ENCODE results near the gene NFASC. TPM values are rescaled to one million over a fixed set of nuclear protein-coding genes. Genes with fewer than 3 reads are reported as not detected.

Gene NFASC
- total and polyA plus RNA-seq, 2 experiments from 2014 or later = 46.3 to 54.7 TPM

GRCh38 chr1:204983136-204983535 lies 112.5 kb downstream of the NFASC start:
- in situ Hi-C loops (cut with MboI) = no loop called here
- DNase-seq = no peak

GRCh38 chr1:204983881-204984280 lies 113.2 kb downstream of the NFASC start:
- Histone ChIP-seq H3K9me2 (ENCODE audit: insufficient read depth) (no peaks in the 10 kb centered on the region), H3K36me3 (ENCODE audit: low read depth) (peaks cover 32% of the 10 kb centered on the region; the same call in 1 of the 2 replicates), H3K4me2 (ENCODE audit: unreplicated experiment) (no peak overlapping the region), H2AFZ (no peak overlapping the region), H3F3A (ENCODE audit: insufficient read depth) (no peaks in the 10 kb centered on the region), H3K4me1 (ENCODE audit: insufficient read depth) (no peaks in the 10 kb centered on the region), H3K9me3 (ENCODE audit: low read depth) (no peaks in the 10 kb centered on the region), H3K79me2 (ENCODE audit: insufficient read depth) (no peaks in the 10 kb centered on the region), H3K27me3 (replicated peaks; ENCODE audit: insufficient read depth) (no peaks in the 10 kb centered on the region), H3K27ac (no peak overlapping the region), H4K20me1 (ENCODE audit: insufficient read depth) (no peaks in the 10 kb centered on the region), H3K9ac (no peak overlapping the region), H3K4me3 (no peak overlapping the region)
- no peak for TF ChIP-seq EZH2 (IDR thresholded peaks at IDR 0.05; ENCODE audit: insufficient read depth, poor library complexity, severe bottlenecking)
- TF ChIP-seq EZH2phosphoT487 (IDR thresholded peaks at IDR 0.05; ENCODE audit: insufficient read depth, low read depth) = no peak
- in situ Hi-C loops (cut with MboI) = no loop called here
- 91 to 95% methylated on average over 10 of the region's 10 CpGs for WGBS, 2 experiments (ENCODE audit: low coverage in 1 of 2, low lambda C conversion rate in 2 of 2, missing lambda C conversion rate in 2 of 2)
- DNase-seq = no peak

More at GRCh38 chr1:204983136-204983535, 112.5 kb downstream of the NFASC start:
- H3K9me3 ChIP-seq (ENCODE audit: low read depth) = no peaks in the 10 kb centered on the region
- no peaks in the 10 kb centered on the region for H3F3A ChIP-seq (ENCODE audit: insufficient read depth)
- no peaks in the 10 kb centered on the region for H3K4me1 ChIP-seq (ENCODE audit: insufficient read depth)
- no peak overlapping the region for H3K9ac ChIP-seq
- WGBS, 2 experiments (ENCODE audit: low coverage in 1 of 2, low lambda C conversion rate in 2 of 2, missing lambda C conversion rate in 2 of 2) = 71 to 77% methylated on average over 10 to 11 of the region's 11 CpGs
- no peaks in the 10 kb centered on the region for H3K27me3 ChIP-seq (replicated peaks; ENCODE audit: insufficient read depth)
- H3K4me3 ChIP-seq = no peak overlapping the region
- no peak for TF ChIP-seq EZH2phosphoT487 (IDR thresholded peaks at IDR 0.05; ENCODE audit: insufficient read depth, low read depth)
- TF ChIP-seq EZH2 (IDR thresholded peaks at IDR 0.05; ENCODE audit: insufficient read depth, poor library complexity, severe bottlenecking) = no peak
- no peak overlapping the region for H2AFZ ChIP-seq
- H3K4me2 ChIP-seq (ENCODE audit: unreplicated experiment) = no peak overlapping the region
- no peaks in the 10 kb centered on the region for H4K20me1 ChIP-seq (ENCODE audit: insufficient read depth)
- H3K79me2 ChIP-seq (ENCODE audit: insufficient read depth) = no peaks in the 10 kb centered on the region
- no peak overlapping the region for H3K27ac ChIP-seq
- H3K36me3 ChIP-seq (ENCODE audit: low read depth) = peaks cover 24% of the 10 kb centered on the region; the same call in 1 of the 2 replicates
- no peaks in the 10 kb centered on the region for H3K9me2 ChIP-seq (ENCODE audit: insufficient read depth)

- H3K9ac ChIP-seq = no peak overlapping the region
- no peaks in the 10 kb centered on the region for H4K20me1 ChIP-seq (ENCODE audit: insufficient read depth)
Measured at GRCh38 chr1:204984499-204984898, 113.8 kb downstream of the NFASC start.

GRCh38 chr1:204986181-204986580 lies 115.5 kb downstream of the NFASC start:
- Histone ChIP-seq H3K9me3 (ENCODE audit: low read depth) (no peaks in the 10 kb centered on the region), H4K20me1 (ENCODE audit: insufficient read depth) (no peaks in the 10 kb centered on the region), H3K9me2 (ENCODE audit: insufficient read depth) (no peaks in the 10 kb centered on the region), H3K27me3 (replicated peaks; ENCODE audit: insufficient read depth) (no peaks in the 10 kb centered on the region), H3K4me3 (no peak overlapping the region), H3K79me2 (ENCODE audit: insufficient read depth) (no peaks in the 10 kb centered on the region), H3K4me2 (ENCODE audit: unreplicated experiment) (no peak overlapping the region), H3K9ac (no peak overlapping the region), H3F3A (ENCODE audit: insufficient read depth) (no peaks in the 10 kb centered on the region), H3K36me3 (ENCODE audit: low read depth) (peaks cover 30% of the 10 kb centered on the region; the same call in 1 of the 2 replicates), H3K4me1 (ENCODE audit: insufficient read depth) (no peaks in the 10 kb centered on the region), H3K27ac (no peak overlapping the region), H2AFZ (no peak overlapping the region)
- 82 to 83% methylated on average over 17 of the region's 17 CpGs for WGBS, 2 experiments (ENCODE audit: low coverage in 1 of 2, low lambda C conversion rate in 2 of 2, missing lambda C conversion rate in 2 of 2)
- in situ Hi-C loops (cut with MboI) = no loop called here
- DNase-seq = no peak
- TF ChIP-seq EZH2 (IDR thresholded peaks at IDR 0.05; ENCODE audit: insufficient read depth, poor library complexity, severe bottlenecking) (no peak), EZH2phosphoT487 (IDR thresholded peaks at IDR 0.05; ENCODE audit: insufficient read depth, low read depth) (no peak)

More at GRCh38 chr1:204984499-204984898, 113.8 kb downstream of the NFASC start:
- Histone ChIP-seq H2AFZ (no peak overlapping the region), H3K9me3 (ENCODE audit: low read depth) (no peaks in the 10 kb centered on the region), H3K36me3 (ENCODE audit: low read depth) (peaks cover 33% of the 10 kb centered on the region; the same call in 1 of the 2 replicates), H3K4me3 (no peak overlapping the region), H3K9me2 (ENCODE audit: insufficient read depth) (no peaks in the 10 kb centered on the region), H3F3A (ENCODE audit: insufficient read depth) (no peaks in the 10 kb centered on the region), H3K4me1 (ENCODE audit: insufficient read depth) (no peaks in the 10 kb centered on the region), H3K79me2 (ENCODE audit: insufficient read depth) (no peaks in the 10 kb centered on the region), H3K27ac (no peak overlapping the region), H3K4me2 (ENCODE audit: unreplicated experiment) (no peak overlapping the region), H3K27me3 (replicated peaks; ENCODE audit: insufficient read depth) (no peaks in the 10 kb centered on the region)
- no peak for TF ChIP-seq EZH2 (IDR thresholded peaks at IDR 0.05; ENCODE audit: insufficient read depth, poor library complexity, severe bottlenecking)
- TF ChIP-seq EZH2phosphoT487 (IDR thresholded peaks at IDR 0.05; ENCODE audit: insufficient read depth, low read depth) = no peak
- in situ Hi-C loops (cut with MboI) = no loop called here
- no peak for DNase-seq
- 86% methylated on average over 8 of the region's 8 CpGs for WGBS, 2 experiments (ENCODE audit: low coverage in 1 of 2, low lambda C conversion rate in 2 of 2, missing lambda C conversion rate in 2 of 2)

GRCh38 chr1:204987689-204988088 lies 117.0 kb downstream of the NFASC start:
- Histone ChIP-seq H3K9me2 (ENCODE audit: insufficient read depth) (no peaks in the 10 kb centered on the region), H3K27ac (no peak overlapping the region), H3K9ac (no peak overlapping the region), H3K4me2 (ENCODE audit: unreplicated experiment) (no peak overlapping the region), H3K36me3 (ENCODE audit: low read depth) (peaks cover 18% of the 10 kb centered on the region; the same call in 1 of the 2 replicates), H3K79me2 (ENCODE audit: insufficient read depth) (no peaks in the 10 kb centered on the region), H4K20me1 (ENCODE audit: insufficient read depth) (no peaks in the 10 kb centered on the region), H3K4me1 (ENCODE audit: insufficient read depth) (no peaks in the 10 kb centered on the region), H3F3A (ENCODE audit: insufficient read depth) (no peaks in the 10 kb centered on the region), H3K9me3 (ENCODE audit: low read depth) (no peaks in the 10 kb centered on the region), H2AFZ (no peak overlapping the region), H3K4me3 (no peak overlapping the region), H3K27me3 (replicated peaks; ENCODE audit: insufficient read depth) (no peaks in the 10 kb centered on the region)
- in situ Hi-C loops (cut with MboI) = no loop called here
- TF ChIP-seq EZH2 (IDR thresholded peaks at IDR 0.05; ENCODE audit: insufficient read depth, poor library complexity, severe bottlenecking) (no peak), EZH2phosphoT487 (IDR thresholded peaks at IDR 0.05; ENCODE audit: insufficient read depth, low read depth) (no peak)
- DNase-seq = no peak
- 81 to 90% methylated on average over 3 of the region's 3 CpGs for WGBS, 2 experiments (ENCODE audit: low coverage in 1 of 2, low lambda C conversion rate in 2 of 2, missing lambda C conversion rate in 2 of 2)

Measured in GM23248 (cell line).